Loucy (cell line): Measurements from ENCODE around the gene APOBEC3F.
"Not testable (repeated sequence)": the region's sequence is repeated elsewhere in the genome, so short reads cannot be mapped to it uniquely, and the experiment has no call there.

Experiments used
- EZH2phosphoT487 ChIP-seq: fragments of 200-600 bp; IDR thresholded peaks from 2 replicates; pipeline ENCODE4 v1.6.1; 2018; ENCODE audit warnings: antibody characterized with exemption, mild to moderate bottlenecking, moderate library complexity, borderline replicate concordance
- TF ChIP-seq, protein P1 (sequence below): fragments of 200-600 bp; sonication (generic); conservative IDR thresholded peaks from 2 replicates; pipeline ENCODE4 v1.5.1; 2014; ENCODE audit warnings: mild to moderate bottlenecking, antibody characterized with exemption, low read length

DNA sequence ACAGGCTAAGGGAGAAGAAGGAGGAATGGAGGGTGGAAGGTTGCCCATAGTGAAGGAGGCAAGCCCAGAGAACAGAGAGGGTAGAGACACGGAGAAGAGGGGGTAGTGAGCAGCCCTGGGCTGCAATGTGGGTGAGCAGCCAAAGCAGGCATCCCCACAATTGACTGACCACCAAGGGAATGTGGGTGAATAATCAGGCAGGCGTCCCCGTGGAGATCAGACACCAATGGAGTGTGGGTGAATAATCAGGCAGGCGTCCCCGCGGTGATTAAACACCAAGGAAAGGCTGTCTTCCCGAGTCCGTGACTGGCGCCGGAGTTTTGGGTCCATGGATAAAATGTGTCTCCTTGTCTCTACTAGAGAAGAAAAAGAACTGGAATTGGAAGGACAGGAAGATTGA, 21.3 kb downstream of the APOBEC3F start:
- TF ChIP-seq, protein P1, sequence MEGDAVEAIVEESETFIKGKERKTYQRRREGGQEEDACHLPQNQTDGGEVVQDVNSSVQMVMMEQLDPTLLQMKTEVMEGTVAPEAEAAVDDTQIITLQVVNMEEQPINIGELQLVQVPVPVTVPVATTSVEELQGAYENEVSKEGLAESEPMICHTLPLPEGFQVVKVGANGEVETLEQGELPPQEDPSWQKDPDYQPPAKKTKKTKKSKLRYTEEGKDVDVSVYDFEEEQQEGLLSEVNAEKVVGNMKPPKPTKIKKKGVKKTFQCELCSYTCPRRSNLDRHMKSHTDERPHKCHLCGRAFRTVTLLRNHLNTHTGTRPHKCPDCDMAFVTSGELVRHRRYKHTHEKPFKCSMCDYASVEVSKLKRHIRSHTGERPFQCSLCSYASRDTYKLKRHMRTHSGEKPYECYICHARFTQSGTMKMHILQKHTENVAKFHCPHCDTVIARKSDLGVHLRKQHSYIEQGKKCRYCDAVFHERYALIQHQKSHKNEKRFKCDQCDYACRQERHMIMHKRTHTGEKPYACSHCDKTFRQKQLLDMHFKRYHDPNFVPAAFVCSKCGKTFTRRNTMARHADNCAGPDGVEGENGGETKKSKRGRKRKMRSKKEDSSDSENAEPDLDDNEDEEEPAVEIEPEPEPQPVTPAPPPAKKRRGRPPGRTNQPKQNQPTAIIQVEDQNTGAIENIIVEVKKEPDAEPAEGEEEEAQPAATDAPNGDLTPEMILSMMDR = not testable (repeated sequence)
- not testable (repeated sequence) for TF ChIP-seq EZH2phosphoT487
